ENCODE results near the gene STK39. TPM values are rescaled to one million over a fixed set of nuclear protein-coding genes. Genes with fewer than 3 reads are reported as not detected.

The STK39 gene
- total RNA-seq, 1 donor from 2014 or later = 26.2 TPM

DNA sequence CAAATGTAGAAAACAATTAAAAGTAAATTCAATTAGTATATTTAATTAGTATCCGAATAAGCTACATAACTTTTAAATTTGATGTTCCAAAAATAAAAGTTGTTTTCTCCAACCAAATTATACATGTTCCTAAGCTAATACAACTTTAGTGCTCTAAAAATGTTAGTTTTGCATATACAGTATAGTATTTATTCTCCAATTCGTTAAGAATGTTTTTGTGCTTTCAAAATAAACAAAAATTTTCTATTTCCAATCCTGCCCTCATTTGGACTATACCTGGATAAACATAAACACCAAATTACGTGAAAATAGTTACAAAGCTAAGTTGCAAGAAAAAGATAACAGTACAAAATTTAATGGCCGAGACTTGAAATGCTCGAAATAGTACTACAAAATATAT lies 71.9 kb downstream of the STK39 start:
- Mint-ChIP-seq H3K4me1 (ENCODE audit: unreplicated experiment) (peaks cover 17% of the 10 kb centered on the region), H3K4me3 (no peak overlapping the region), H3K36me3 (peaks cover 9% of the 10 kb centered on the region), H3K9me3 (peaks cover 2% of the 10 kb centered on the region), H3K27ac (no peak overlapping the region), H3K27me3 (no peaks in the 10 kb centered on the region)
- no peak for TF ChIP-seq CTCF (conservative IDR thresholded peaks at IDR 0.05)
- no peak for DNase-seq (ENCODE audit: extremely low spot score, unreplicated experiment)

DNA sequence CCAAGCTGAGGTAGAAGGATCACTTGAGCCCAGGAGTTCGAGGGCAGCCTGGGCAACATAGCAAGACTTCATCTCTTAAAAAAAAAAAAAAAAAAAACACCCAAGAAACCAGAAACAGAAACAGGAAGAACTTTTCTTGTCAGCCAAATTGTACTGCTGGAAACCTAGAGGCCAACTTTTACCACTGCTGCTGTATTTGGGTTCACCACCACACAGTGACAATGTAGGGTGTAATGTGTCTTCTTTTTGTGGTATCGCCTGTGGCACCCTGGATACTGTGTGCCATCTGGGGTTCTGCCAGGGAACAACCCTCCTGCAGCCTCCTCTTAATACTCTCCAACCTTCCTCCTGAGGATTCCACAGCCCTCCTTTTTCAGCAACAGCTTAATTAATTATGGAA lies 72.6 kb downstream of the STK39 start:
- no peak overlapping the region for H3K27ac Mint-ChIP-seq

DNA sequence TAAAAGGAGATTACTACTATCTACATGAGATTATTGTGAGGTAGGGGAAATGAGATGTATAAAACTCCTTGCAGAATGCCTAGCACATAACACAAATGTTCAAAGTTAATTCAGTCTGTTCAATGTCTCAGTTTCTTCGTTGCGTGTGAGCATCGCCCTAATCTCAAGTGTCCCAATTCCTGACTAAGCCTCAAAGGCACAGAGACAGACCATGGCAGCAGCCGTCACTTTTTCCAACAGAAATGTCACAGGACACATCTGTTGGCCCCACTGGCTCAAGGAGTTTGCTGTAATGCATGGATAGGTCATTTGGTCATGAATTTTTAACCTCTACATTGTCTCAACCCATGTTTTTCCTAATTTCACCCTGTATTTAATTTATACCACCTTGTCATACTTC lies 75.3 kb downstream of the STK39 start:
- H3K9me3 Mint-ChIP-seq = no peaks in the 10 kb centered on the region

More for the DNA sequence above, 72.6 kb downstream of the STK39 start:
- Mint-ChIP-seq H3K4me3 (no peak overlapping the region), H3K4me1 (ENCODE audit: unreplicated experiment) (peaks cover 15% of the 10 kb centered on the region), H3K36me3 (peaks cover 12% of the 10 kb centered on the region), H3K27me3 (no peaks in the 10 kb centered on the region), H3K9me3 (no peaks in the 10 kb centered on the region)
- no peak for DNase-seq (ENCODE audit: extremely low spot score, unreplicated experiment)
- TF ChIP-seq CTCF (conservative IDR thresholded peaks at IDR 0.05) = no peak

DNA sequence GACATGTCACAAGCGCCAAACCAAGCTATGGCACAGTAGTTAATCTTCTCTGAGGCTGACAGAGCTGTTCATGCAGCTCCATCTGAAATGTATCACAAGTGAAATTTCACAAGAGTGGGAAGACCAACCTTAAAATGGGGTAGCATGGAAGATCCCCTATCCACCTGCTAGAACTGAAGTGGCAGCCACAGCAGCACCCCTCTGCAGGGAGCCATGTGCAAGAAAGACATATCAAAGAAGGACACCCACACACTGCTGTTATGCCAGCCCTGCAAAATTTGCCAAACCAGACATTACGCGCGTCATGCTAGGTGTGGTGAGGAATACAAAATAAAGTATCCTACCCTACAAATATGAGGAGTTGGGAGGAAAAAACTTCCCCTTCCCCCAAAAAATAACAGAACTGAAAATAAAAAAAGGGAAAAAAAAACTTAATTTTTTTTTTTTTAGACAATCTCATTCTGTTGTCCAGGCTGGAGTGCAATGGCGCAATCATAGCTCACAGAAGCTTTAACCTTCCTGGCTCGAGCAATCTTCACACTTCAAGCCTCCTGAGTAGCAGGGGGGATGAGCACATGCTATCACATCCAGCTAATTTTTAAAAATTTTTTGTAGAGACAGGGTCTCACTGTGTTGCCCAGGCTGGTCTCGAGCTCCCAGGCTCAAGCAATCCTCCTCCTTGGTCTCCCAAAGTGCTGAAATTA lies 76.2 kb downstream of the STK39 start:
- no peak for DNase-seq (ENCODE audit: extremely low spot score, unreplicated experiment)
- no peaks in the 10 kb centered on the region for H3K9me3 Mint-ChIP-seq
- peaks cover 11% of the 10 kb centered on the region for H3K4me1 Mint-ChIP-seq (ENCODE audit: unreplicated experiment)
- peaks cover 20% of the 10 kb centered on the region for H3K36me3 Mint-ChIP-seq
- H3K27me3 Mint-ChIP-seq = no peaks in the 10 kb centered on the region
- H3K4me3 Mint-ChIP-seq = no peak overlapping the region
- H3K27ac Mint-ChIP-seq = no peak overlapping the region
- TF ChIP-seq CTCF (conservative IDR thresholded peaks at IDR 0.05) = no peak

More for the DNA sequence above, 75.3 kb downstream of the STK39 start:
- DNase-seq (ENCODE audit: extremely low spot score, unreplicated experiment) = no peak
- Mint-ChIP-seq H3K36me3 (peaks cover 12% of the 10 kb centered on the region), H3K4me3 (no peak overlapping the region), H3K4me1 (ENCODE audit: unreplicated experiment) (peaks cover 16% of the 10 kb centered on the region), H3K27ac (no peak overlapping the region), H3K27me3 (no peaks in the 10 kb centered on the region)
- TF ChIP-seq CTCF (conservative IDR thresholded peaks at IDR 0.05) = no peak

DNA sequence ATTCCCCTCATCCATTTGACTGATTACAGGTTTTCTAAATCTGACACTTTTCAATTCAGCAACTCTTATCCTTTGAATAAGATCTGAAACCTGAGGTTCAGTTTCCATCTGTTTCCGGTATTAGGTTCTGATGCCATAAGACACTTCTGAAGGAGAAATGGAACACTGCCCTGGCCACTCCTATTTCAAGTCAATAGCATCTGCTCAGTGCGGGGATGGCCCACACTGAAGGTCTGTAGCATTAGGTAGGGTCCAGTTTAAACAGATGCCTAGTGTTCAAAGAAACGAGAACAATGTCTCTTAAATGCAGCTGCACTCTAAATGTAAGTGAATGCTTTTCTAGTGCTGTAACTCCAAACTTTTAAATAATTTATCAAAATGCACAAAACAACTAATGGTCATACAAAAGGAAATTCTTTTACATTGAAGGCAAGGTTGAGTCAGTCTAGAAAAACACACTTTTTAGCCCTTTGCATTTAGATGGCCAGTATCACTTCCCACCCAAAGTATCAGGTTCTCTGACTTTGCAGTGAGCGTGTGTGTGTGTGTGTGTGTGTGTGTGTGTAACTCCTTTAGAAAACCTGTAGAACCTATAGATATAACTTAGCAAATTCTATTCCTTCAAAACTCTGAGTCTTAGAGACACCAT lies 78.2 kb downstream of the STK39 start:
- H3K36me3 Mint-ChIP-seq = peaks cover 16% of the 10 kb centered on the region
- no peaks in the 10 kb centered on the region for H3K9me3 Mint-ChIP-seq
- no peak for DNase-seq (ENCODE audit: extremely low spot score, unreplicated experiment)
- no peak overlapping the region for H3K4me3 Mint-ChIP-seq
- H3K27ac Mint-ChIP-seq = no peak overlapping the region
- no peaks in the 10 kb centered on the region for H3K27me3 Mint-ChIP-seq
- TF ChIP-seq CTCF (conservative IDR thresholded peaks at IDR 0.05) = no peak
- H3K4me1 Mint-ChIP-seq (ENCODE audit: unreplicated experiment) = peaks cover 15% of the 10 kb centered on the region
